T-helper 1 cell treated with Interleukin-12 subunit alpha and Interleukin-12 subunit beta and Interleukin-4 antibody, amounts not matched to agents 30 ng/mL and 1 ng/mL, for 36 hours (primary cell): Measurements from ENCODE around the gene TBX21. TPM values are rescaled to one million over a fixed set of nuclear protein-coding genes. Genes with fewer than 3 reads are reported as not detected.
"Not testable (repeated sequence)": the region's sequence is repeated elsewhere in the genome, so short reads cannot be mapped to it uniquely, and the experiment has no call there.

Experiments
- intact Hi-C: fragments of 100-400 bp; cut with micrococcal nuclease; formaldehyde crosslinking; loops from one replicate; pipeline ENCODE4 v1.15.1; 2024
- total RNA-seq: library from RNA; stranded (reverse); gene quantifications from 2 replicates; pipeline ENCODE4 v1.2.3, GENCODE V29; 2022

TBX21 gene
- total RNA-seq, 1 donor from 2014 or later = 51.3 TPM

DNA sequence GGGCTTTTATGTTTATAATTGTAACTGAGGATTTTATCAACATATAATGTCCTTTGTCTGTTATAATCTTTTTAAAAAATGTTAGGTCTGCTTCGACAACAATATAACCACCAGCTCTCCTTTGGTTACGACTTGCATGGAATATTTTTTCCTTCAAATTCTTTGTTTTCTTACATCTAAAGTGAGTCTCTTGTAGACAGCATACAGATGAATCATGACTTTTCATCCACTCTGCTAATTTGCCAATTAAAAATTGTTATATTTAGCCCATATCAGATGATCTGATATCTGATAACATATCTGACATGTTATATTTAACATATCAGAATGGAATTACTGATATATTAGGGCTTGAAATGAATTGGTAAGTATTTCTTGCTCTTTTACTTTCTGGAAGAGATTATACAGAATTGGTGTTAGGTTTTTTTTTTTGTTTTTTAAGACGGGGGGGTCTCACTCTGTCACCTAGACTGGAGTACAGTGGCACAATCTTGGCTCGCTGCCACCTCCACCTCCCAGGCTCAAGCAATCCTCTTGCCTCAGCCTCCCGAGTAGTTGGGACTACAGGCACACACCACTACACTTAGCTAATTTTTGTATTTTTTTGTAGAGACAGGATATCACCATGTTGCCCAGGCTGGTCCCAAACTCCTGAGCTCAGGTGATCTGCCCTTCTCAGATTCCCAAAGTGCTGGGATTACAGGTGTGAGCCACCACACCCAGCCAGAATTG is 27.5 kb downstream of the TBX21 start:
- intact Hi-C loops = no loop called here

DNA sequence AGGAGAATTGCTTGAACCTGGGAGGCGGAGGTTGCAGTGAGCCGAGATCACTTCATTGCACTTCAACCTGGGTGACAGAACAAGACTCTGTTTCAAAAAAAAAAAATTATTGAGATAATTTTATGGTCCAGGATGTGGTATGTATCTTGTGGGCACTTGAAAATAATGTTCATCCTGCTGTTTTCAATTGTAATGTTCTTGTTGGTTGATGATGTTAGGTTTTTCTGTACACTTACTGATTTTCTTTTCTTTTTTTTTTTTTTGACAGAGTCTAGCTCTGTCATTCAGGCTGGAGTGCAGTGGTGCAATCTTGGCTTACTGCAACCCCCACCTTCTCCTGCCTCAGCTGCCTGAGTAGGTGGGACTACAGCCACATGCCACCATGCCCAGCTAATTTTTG is 29.7 kb downstream of the TBX21 start:
- intact Hi-C loops = no loop called here

DNA sequence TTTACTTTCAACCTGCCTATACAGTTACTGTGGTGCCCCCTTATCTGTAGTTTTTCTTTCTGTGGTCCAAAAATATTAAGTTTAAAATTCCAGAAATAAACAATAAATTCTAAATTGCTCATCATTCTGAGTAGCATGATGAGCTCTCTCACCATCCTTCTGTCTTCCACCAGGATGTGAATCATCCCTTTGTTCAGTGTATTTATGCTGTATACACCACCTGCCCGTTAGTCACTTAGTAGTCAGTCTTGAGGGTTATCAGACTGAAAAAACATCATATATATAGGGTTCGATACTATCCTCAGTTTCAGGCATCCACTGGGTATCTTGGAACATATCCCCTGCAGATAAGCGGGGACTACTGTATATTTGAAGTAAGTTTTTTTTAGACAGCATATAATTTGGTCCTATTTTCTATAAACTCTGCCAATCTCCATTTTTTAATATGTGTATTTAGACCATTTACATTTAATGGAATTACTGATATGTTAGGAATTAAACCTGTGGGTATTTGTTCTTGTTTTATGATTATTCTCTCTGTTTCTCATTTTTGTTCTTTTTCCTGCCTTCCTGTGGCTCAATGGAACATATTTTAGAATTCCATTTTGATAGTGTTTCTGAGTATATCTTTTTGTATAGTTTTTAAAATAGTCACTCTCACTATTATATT is 31.0 kb downstream of the TBX21 start:
- intact Hi-C loops = no loop called here

DNA sequence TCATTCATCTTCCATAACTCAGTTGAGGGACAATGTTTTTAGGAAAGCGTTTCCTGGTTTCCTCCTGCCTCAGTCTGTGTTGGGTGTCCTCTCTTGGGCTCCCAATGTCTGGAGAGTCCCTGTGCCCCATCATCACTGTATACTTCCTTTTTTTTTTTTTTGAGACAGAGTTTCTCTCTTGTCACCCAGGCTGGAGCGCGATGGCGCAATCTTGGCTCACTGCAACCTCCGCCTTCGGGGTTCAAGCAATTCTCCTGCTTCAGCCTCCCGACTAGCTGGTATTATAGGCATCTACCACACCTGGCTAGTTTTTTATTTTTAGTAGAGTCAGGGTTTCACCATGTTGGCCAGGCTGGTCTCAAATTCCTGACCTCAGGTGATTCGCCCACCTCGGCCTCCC is 40.6 kb downstream of the TBX21 start:
- intact Hi-C loops = not testable (repeated sequence)

DNA sequence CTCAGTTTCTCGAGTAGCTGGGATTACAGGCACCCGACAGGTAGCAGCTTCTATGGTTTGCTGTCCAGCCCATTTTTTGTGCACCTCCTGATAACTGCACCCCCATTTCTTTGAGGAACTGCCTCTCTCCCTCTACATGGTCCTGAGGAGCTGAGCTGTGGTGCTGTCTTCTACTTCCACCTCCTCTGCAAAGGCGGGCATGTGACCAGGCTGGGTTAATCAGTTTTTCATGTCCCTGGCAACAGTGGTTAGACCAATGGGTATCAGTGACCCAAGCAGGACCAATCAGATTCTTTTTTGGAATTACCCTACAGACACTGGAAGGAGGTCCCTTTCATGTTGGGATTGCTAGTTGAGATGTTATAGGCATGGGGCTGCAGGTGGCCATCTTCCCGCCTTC is 41.3 kb downstream of the TBX21 start:
- intact Hi-C loops = no loop called here

DNA sequence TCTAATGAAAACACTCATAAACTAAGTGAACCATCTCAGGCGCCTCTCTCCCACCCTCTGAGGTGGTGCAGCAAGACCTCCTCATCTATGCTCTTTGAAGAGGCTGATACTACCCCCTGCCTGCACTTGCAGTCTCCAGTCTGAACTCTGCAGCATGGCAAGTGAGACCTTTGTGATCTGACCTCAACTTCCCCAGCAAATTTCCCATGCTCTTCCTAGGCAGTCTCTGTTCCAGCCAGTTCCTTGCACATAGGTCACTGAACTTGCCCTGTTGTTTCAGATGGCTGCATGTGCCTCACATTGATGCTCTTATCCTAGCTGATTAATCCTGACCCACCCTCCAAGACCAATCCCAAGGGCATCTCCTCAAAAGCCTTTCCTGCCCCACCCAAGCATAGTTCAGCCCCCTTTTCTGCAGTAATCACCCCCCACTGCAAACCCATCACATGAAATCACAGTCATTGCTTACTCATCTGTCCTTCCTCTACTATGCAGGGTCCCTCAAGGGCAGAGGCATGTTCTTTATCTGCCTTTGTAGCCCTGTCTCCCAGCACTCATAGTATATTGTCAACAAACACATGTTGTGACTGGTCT is 42.0 kb downstream of the TBX21 start:
- intact Hi-C loops = no loop called here

DNA sequence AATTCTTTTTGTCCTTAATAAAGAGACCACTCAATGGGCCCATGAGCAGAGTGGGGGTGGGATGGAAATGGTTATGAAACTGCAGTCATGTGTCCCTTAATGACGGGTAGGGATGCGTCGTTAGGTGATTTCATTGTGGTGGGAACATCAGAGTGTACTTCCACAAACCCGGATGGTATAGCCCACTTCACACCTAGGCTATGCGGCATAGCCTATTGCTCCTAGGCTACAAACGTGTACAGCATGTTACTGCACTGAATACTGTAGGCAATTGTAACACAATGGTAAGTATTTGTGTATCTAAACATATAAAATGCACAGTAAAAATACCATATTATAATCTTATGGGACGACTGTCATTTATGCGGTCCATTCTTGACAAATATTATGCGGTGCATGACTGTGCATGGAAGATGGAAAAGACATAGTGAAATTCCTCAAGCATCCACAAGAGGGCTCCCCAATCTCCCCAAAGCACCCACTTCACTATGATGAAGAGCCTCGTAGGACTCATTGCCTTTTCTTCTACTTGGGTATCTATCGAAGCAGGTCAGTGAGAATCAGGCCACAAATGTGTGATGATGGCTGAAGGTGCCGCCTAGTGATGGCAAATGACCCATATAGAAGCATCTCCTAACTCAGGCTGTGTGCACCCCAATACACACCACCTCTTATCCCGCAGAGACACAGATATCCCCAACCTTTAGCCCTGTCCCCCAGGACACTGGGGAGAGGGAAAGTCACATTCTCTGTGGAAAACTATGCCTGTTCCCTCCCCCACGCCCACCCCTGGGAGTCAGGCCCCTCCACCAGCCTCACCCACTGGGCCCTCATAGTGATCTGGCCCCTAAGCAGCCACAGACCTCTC is 43.5 kb downstream of the TBX21 start:
- intact Hi-C loops = loop anchor here (1.0 to 2.0 kb wide), 5 partner anchors 14 to 114 kb away; partner anchors contain the start of gene TBX21

DNA sequence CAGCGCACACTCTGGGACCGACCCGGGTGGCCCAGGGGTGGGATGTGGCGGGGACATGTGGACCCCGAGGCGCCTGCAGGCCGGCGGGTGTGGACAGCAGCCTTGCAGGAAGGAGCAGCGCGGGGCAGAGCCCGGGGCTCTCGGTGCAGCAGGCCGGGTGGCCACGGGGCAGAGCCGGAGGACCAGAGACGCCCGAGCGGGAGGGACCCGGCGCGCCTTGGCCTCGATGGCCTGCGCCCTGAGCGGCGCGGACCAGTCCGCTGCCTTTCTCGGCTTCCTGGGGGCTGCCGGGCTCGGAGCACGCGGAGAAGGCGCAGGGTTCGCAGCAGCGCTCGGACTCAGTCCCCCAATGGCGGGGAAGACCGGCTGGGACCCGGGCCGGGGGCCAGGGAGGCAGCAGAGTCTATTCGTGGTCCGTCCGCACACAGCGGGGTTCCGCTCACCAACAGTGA is 45.2 kb downstream of the TBX21 start:
- intact Hi-C loops = no loop called here

DNA sequence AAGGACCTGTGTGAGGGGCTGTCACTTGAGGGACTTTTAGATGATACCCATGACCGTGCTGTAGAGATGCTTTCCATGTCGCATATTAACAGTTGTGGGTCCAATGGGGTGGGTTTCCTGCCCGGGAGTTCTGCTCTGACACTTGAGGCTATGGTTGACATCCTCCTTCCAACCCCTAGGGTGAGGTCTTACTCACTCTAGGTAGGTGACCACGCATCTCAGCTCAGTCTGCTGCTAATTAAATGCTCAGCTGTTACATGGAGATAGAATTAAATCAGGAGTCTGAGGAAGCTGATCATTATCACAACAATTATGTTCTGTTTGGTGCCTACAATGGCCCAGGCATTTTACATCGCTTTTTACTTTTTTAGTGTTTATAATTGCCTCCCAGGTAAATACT is 48.4 kb downstream of the TBX21 start:
- intact Hi-C loops = no loop called here

DNA sequence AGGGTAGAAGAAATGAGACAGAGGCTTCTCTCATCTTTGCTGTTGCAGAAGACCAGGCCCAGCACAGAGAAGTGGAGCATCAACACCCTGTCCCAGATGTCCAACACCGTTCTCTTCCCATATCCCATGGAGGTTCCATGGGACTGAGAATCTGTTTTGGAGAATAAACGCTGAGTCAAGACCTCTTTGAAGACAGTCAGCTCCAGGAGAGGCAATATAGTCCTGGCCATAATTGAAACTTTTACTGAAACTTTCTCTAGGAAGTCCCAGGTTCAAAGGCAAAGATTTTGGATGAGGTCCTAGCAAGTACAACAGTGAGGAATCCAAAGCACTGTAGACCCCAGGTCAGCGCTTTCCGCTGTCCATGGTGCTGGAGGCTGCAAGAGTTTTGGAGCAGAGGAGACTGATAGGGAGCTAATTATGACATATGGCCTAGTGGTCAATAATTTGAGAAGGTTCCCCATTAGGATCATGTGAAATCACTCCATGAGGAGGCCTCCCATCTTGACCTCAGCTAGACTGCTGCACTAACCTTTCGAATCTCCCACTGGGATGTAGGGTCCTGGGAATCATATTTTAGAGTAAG is 52.6 kb downstream of the TBX21 start:
- intact Hi-C loops = no loop called here

DNA sequence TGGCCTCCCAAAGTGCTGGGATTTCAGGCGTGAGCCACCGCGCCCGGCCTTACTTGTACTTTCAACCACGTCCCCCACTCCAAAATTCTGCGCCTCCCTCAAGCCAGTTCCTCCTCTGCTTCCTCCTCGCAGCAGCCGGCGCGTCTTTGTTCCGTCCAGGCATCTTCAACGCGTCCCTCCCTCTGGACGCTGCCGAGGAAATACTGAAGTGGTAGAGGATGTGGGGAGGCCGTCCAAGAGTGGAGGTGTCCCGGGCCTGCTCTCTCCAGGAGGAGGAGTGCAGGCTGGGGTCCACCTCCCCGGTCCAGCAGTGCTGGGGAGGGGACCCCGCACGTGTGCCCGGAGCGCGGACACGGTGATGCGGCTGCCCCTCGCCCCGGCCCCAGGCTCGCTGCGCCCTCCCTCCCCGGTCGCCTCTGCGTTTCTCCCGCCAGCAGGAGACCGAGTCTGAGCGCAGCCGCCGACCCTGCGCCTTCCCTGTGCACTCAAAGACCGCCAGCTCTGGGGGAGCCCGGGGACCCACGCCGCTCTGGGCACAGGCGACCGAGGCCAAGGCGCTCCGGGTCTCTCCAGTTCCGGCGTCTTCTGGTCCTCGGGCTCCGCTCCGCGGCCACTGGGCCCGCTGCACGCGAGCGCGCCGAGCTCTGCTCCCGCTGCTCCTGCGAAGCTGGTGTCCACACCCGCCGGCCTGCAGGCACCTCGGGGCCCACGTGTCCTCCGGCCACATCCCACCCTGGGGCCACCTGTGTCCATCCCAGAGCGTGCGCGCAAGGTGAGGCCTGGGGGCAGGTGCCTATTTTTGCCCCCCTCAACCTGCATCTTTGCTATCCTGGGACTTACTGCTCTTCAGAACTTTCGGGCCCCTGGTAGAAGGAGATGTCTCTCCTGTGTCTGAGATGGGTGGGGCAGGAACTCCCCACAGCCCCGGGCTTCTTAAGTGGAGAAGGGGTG is 56.9 kb downstream of the TBX21 start:
- intact Hi-C loops = loop anchor here (1.0 kb wide), 3 partner anchors 14 to 126 kb away; no protein-coding TSS in a partner anchor

DNA sequence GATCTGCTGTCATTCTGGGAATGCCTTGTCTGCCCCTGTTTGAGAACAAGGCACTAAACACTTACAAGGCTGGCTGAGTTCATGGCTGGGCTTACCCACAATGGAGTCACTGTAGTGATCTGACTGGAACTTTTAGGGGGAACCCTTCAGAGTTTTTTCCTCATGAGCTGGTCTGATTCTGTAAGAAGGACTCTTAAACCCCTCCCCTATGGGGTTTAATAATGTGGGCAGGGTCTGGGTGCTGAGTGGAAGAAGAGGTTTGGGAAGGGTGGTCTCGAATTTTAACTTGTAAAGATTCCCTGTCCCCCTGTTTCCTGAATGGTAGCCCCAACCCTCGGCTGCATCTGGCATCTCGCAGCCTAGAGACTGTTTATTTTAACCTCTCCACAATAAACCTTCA is 58.0 kb downstream of the TBX21 start:
- intact Hi-C loops = no loop called here

DNA sequence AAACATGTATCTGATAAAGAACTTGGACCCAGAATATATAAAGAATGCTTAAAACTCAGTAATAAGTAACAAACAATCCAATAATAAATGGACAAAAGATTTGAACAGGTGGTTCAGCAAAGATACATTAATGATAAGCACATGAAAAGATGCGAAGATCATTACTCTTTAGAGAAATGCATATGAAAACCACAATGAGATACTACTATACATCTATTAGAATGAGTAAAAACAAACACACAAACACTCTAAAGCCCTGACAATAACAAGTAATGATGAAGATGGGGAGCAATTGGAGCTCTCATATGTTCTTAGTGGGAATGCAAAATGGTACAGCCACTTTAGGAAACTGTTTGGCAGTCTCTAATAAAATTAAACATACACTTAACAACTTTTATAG is 59.4 kb downstream of the TBX21 start:
- intact Hi-C loops = no loop called here

DNA sequence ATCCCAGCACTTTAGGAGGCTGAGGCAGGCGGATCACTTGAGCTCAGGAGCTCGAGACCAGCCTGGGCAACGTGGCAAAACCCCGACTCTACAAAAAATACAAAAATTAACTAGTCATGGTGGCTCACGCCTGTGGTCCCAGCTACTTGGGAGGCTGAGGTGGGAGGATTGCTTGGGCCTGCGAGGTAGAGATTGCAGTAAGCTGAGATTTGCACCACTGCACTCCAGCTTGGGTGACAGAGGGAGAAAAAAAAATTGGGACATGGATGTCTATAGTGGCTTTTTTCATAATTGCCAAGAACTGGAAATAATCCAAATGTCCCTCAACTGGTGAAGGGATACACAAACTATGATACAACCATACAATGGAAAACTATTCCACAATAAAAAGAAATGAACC is 59.9 kb downstream of the TBX21 start:
- intact Hi-C loops = no loop called here

Other genes with a start within 250 kb of the TBX21 start
- 94.3 and 107 TPM in 2 replicates for gene NPEPPS, start 202.1 kb upstream of the TBX21 start, total RNA-seq
- 495 and 501 TPM in 2 replicates for gene KPNB1, start 83.3 kb upstream of the TBX21 start, total RNA-seq
- 7.1 and 8.0 TPM in 2 replicates for gene TBKBP1, start 39.1 kb upstream of the TBX21 start, total RNA-seq
- 36.3 and 36.7 TPM in 2 replicates for gene OSBPL7, start 88.6 kb downstream of the TBX21 start, total RNA-seq
- 40.5 and 45.0 TPM in 2 replicates for gene MRPL10, start 98.3 kb downstream of the TBX21 start, total RNA-seq
- 0.78 and 0.81 TPM in 2 replicates for gene LRRC46, start 98.4 kb downstream of the TBX21 start, total RNA-seq
- 28.7 and 32.4 TPM in 2 replicates for gene SCRN2, start 108.0 kb downstream of the TBX21 start, total RNA-seq
- 0.12 TPM in 1 of 2 replicates, not detected in the other for gene SP6, start 117.9 kb downstream of the TBX21 start, total RNA-seq
- gene SP2, start 163.0 kb downstream of the TBX21 start, total RNA-seq = 33.9 TPM in 2 replicates
- gene PNPO, start 208.3 kb downstream of the TBX21 start, total RNA-seq = 34.1 and 37.0 TPM in 2 replicates
- not detected in 2 replicates for gene PRR15L, start 224.6 kb downstream of the TBX21 start, total RNA-seq
- gene CDK5RAP3, start 237.9 kb downstream of the TBX21 start, total RNA-seq = 195 and 214 TPM in 2 replicates